ENCODE data around the gene BICD1. TPM values are rescaled to one million over a fixed set of nuclear protein-coding genes. Genes with fewer than 3 reads are reported as not detected.

BICD1 gene
- total and polyA plus RNA-seq, 2 donors (not counting 1 experiment from before 2014, with no cell fraction given): 15.2 to 93.5 TPM

DNA sequence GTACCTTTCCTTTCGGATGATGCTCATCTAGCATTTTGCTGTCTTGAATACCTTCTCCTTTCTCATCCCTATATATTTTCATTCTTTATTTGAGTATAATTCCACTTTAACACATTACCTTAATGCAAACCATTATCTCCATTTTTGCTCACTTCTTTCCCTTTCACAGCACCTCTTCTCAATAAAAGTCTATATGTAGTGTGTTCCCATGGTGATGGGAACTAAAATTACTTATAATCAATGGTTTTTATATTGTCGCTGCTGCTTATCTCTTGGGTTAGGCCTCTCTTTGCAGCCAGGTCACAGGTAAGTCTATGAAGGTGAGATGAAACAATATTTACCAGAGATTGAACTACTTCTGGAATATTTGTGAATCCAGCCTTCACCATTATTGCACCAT is 171.1 kb downstream of the BICD1 start:
- ChIA-PET CTCF (no interaction called here), POLR2A (no interaction called here)
- intact Hi-C loops (cut with micrococcal nuclease): no loop called here
- Histone ChIP-seq H3K9me3 (ENCODE audit: control extremely low read depth in 1 of 3, control insufficient read depth in 2 of 3, insufficient read depth in 1 of 3, low read length in 2 of 3) (no peaks in the 10 kb centered on the region), H2AFZ (ENCODE audit: insufficient read depth, low read depth, low read length, poor library complexity, severe bottlenecking) (no peak overlapping the region), H3K4me1 (ENCODE audit: control insufficient read depth in 2 of 2, insufficient read depth in 2 of 2, low read length in 2 of 2) (peaks cover 16% of the 10 kb centered on the region in 2 donors), H3K27ac (ENCODE audit: low read length in 2 of 2) (no peak overlapping the region), H4K20me1 (ENCODE audit: control insufficient read depth, insufficient read depth, low read length, poor library complexity, severe bottlenecking) (no peaks in the 10 kb centered on the region), H3K4me3 (ENCODE audit: control extremely low read depth in 1 of 5, extremely low read depth in 1 of 5, insufficient read depth in 1 of 5, low read depth in 2 of 5, low read length in 4 of 5) (no peak overlapping the region), H3K36me3 (replicated peaks in 1 of 2; ENCODE audit: control extremely low read depth in 1 of 2, control insufficient read depth in 1 of 2, extremely low read depth in 1 of 2, insufficient read depth in 2 of 2, low read length in 1 of 2) (no peaks in the 10 kb centered on the region), H3K9ac (ENCODE audit: low read length) (no peak overlapping the region), H3K4me2 (replicated peaks; ENCODE audit: low read depth, low read length, poor library complexity, severe bottlenecking) (no peak overlapping the region), H3K79me2 (ENCODE audit: control insufficient read depth, insufficient read depth, low read length) (peaks cover 12% of the 10 kb centered on the region), H3K27me3 (replicated peaks in 1 of 4; ENCODE audit: control extremely low read depth in 1 of 4, control insufficient read depth in 3 of 4, insufficient read depth in 4 of 4, low read length in 3 of 4) (no peaks in the 10 kb centered on the region)
- TF ChIP-seq EZH2 (IDR thresholded peaks at IDR 0.05; ENCODE audit: borderline replicate concordance, insufficient read depth, low read depth, low read length, poor library complexity, severe bottlenecking): no peak
- TF ChIP-seq, protein P1, sequence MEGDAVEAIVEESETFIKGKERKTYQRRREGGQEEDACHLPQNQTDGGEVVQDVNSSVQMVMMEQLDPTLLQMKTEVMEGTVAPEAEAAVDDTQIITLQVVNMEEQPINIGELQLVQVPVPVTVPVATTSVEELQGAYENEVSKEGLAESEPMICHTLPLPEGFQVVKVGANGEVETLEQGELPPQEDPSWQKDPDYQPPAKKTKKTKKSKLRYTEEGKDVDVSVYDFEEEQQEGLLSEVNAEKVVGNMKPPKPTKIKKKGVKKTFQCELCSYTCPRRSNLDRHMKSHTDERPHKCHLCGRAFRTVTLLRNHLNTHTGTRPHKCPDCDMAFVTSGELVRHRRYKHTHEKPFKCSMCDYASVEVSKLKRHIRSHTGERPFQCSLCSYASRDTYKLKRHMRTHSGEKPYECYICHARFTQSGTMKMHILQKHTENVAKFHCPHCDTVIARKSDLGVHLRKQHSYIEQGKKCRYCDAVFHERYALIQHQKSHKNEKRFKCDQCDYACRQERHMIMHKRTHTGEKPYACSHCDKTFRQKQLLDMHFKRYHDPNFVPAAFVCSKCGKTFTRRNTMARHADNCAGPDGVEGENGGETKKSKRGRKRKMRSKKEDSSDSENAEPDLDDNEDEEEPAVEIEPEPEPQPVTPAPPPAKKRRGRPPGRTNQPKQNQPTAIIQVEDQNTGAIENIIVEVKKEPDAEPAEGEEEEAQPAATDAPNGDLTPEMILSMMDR (IDR thresholded peaks at IDR 0.05): no peak
- DNase-seq (no peak), ATAC-seq (ENCODE audit: low read depth) (no peak)
- no peak overlapping the region for H3K4me3 Mint-ChIP-seq
- H3K4me1 Mint-ChIP-seq: peaks cover 15% of the 10 kb centered on the region
- H3K9me3 Mint-ChIP-seq (ENCODE audit: insufficient read depth): no peaks in the 10 kb centered on the region
- H3K27me3 Mint-ChIP-seq: no peaks in the 10 kb centered on the region
- no peak overlapping the region for H3K27ac Mint-ChIP-seq
- WGBS (ENCODE audit: insufficient coverage): no CpG with 5 or more reads among the region's 2 CpGs

DNA sequence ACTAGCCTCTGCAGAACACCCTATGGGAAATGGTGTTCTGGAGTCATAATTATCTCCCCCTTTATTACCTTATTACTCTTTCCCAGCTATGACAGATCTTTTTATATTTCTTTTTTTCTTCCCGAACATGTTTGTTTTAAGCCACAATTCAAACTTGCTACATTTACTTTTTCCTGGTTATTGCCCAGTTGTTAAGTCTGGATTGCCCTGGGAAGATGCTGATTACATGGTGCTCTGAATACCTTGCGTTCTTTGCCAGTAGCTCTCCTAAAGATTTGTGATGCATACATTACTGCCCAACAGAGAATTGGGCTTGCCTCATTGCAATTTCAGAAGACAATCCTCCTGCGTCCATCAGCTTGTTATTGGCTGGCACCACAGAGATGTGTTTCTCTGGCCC is 174.5 kb downstream of the BICD1 start:
- ATAC-seq (ENCODE audit: low read depth) (no peak), DNase-seq (no peak)
- intact Hi-C loops (cut with micrococcal nuclease): no loop called here
- TF ChIP-seq, protein P1 (IDR thresholded peaks at IDR 0.05): no peak
- no peak for TF ChIP-seq EZH2 (IDR thresholded peaks at IDR 0.05; ENCODE audit: borderline replicate concordance, insufficient read depth, low read depth, low read length, poor library complexity, severe bottlenecking)
- Mint-ChIP-seq H3K27me3 (no peaks in the 10 kb centered on the region), H3K4me3 (no peak overlapping the region), H3K27ac (no peak overlapping the region), H3K9me3 (ENCODE audit: insufficient read depth) (no peaks in the 10 kb centered on the region), H3K4me1 (no peaks in the 10 kb centered on the region)
- no peak overlapping the region for H3K4me2 ChIP-seq (replicated peaks; ENCODE audit: low read depth, low read length, poor library complexity, severe bottlenecking)
- POLR2A ChIA-PET: no interaction called here
- H3K9me3 ChIP-seq (ENCODE audit: control extremely low read depth in 1 of 3, control insufficient read depth in 2 of 3, insufficient read depth in 1 of 3, low read length in 2 of 3): no peaks in the 10 kb centered on the region
- H3K36me3 ChIP-seq (replicated peaks in 1 of 2; ENCODE audit: control extremely low read depth in 1 of 2, control insufficient read depth in 1 of 2, extremely low read depth in 1 of 2, insufficient read depth in 2 of 2, low read length in 1 of 2): no peaks in the 10 kb centered on the region
- no peaks in the 10 kb centered on the region for H3K4me1 ChIP-seq (ENCODE audit: control insufficient read depth in 2 of 2, insufficient read depth in 2 of 2, low read length in 2 of 2)
- CTCF ChIA-PET: interaction anchor here (0.5 to 1.6 kb wide), 3 partner anchors 9 to 71 kb away, joined by 3 to 6 read pairs (median 4); no protein-coding TSS in a partner anchor
- no CpG with 5 or more reads among the region's 3 CpGs for WGBS (ENCODE audit: insufficient coverage)
- H3K27ac ChIP-seq (ENCODE audit: low read length in 2 of 2): no peak overlapping the region
- H3K79me2 ChIP-seq (ENCODE audit: control insufficient read depth, insufficient read depth, low read length): peaks cover 3% of the 10 kb centered on the region
- H4K20me1 ChIP-seq (ENCODE audit: control insufficient read depth, insufficient read depth, low read length, poor library complexity, severe bottlenecking): no peaks in the 10 kb centered on the region
- H3K9ac ChIP-seq (ENCODE audit: low read length): no peak overlapping the region
- H3K27me3 ChIP-seq (replicated peaks in 1 of 4; ENCODE audit: control extremely low read depth in 1 of 4, control insufficient read depth in 3 of 4, insufficient read depth in 4 of 4, low read length in 3 of 4): no peaks in the 10 kb centered on the region
- H2AFZ ChIP-seq (ENCODE audit: insufficient read depth, low read depth, low read length, poor library complexity, severe bottlenecking): no peak overlapping the region
- H3K4me3 ChIP-seq (ENCODE audit: control extremely low read depth in 1 of 5, extremely low read depth in 1 of 5, insufficient read depth in 1 of 5, low read depth in 2 of 5, low read length in 4 of 5): no peak overlapping the region
